Smooth muscle cell (in vitro differentiated cells): ENCODE measurements around the gene CEACAM8. TPM values are rescaled to one million over a fixed set of nuclear protein-coding genes. Genes with fewer than 3 reads are reported as not detected.

Experiments used
- DNase-seq: peaks from one replicate; lab custom pipeline; 2025; ENCODE audit not compliant: unreplicated experiment; lab: John Stamatoyannopoulos, UW
- H2AFZ ChIP-seq: fragments of 200-600 bp; sonication (generic); 2 replicates; pipeline ENCODE4 v1.6.0; 2016; ENCODE audit warnings: antibody characterized with exemption, low read depth, mild to moderate bottlenecking
- H3F3A ChIP-seq: fragments of 200-600 bp; sonication (generic); 2 replicates; pipeline ENCODE4 v1.6.0; 2017; ENCODE audit warnings: antibody characterized with exemption, low read depth
- H3K27ac ChIP-seq: fragments of 200-600 bp; sonication (generic); 2 replicates; pipeline ENCODE4 v1.5.1; 2016; ENCODE audit warnings: low read depth, mild to moderate bottlenecking
- H3K27me3 ChIP-seq: fragments of 200-600 bp; sonication (generic); 2 replicates; pipeline ENCODE4 v1.6.1; 2016; ENCODE audit warnings: low read depth, mild to moderate bottlenecking
- H3K36me3 ChIP-seq: fragments of 200-600 bp; sonication (generic); 2 replicates; pipeline ENCODE4 v1.5.1; 2016; ENCODE audit warnings: low read depth
- H3K4me1 ChIP-seq: fragments of 200-600 bp; sonication (generic); 2 replicates; pipeline ENCODE4 v1.5.1; 2016; ENCODE audit warnings: low read depth
- H3K4me2 ChIP-seq: fragments of 200-600 bp; sonication (generic); 2 replicates; pipeline ENCODE4 v1.6.0; 2016; ENCODE audit warnings: mild to moderate bottlenecking
- H3K4me3 ChIP-seq: fragments of 200-600 bp; sonication (generic); 2 replicates; pipeline ENCODE4 v1.5.1; 2016; ENCODE audit warnings: mild to moderate bottlenecking
- H3K79me2 ChIP-seq: fragments of 200-600 bp; sonication (generic); 2 replicates; pipeline ENCODE4 v1.6.0; 2016; ENCODE audit warnings: low read depth, mild to moderate bottlenecking
- H3K9ac ChIP-seq: fragments of 200-600 bp; sonication (generic); 2 replicates; pipeline ENCODE4 v1.6.0; 2016; ENCODE audit warnings: low read depth
- H3K9me3 ChIP-seq: fragments of 200-600 bp; sonication (generic); replicated peaks from 2 replicates; pipeline ENCODE4 v1.5.1; 2016; ENCODE audit warnings: low read depth
- H4K20me1 ChIP-seq: fragments of 200-600 bp; sonication (generic); 2 replicates; pipeline ENCODE4 v1.6.0; 2016; ENCODE audit warnings: low read depth
- CTCF ChIP-seq: fragments of 200-600 bp; sonication (generic); IDR thresholded peaks from 2 replicates; pipeline ENCODE4 v1.5.1; 2017; ENCODE audit warnings: borderline replicate concordance, mild to moderate bottlenecking, antibody characterized with exemption; ENCODE audit not compliant: insufficient read depth, poor library complexity, severe bottlenecking
- WGBS: methylation state at CpG from one replicate; pipeline ENCODE4 v1.1.7; 2016; ENCODE audit warnings: low lambda C conversion rate; 5-methylcytosine and 5-hydroxymethylcytosine counted together
- polyA plus RNA-seq: library from polyadenylated mRNA; unstranded; fragments of >200 nt; fragmentation: Nextera tagmentation; extraction: Ambion mirVana; gene quantifications from 2 replicates; pipeline ENCODE4 v1.2.1, GENCODE V29; 2016
- total RNA-seq: library from RNA; depleted of rRNA; stranded (reverse); fragments of >200 nt; gene quantifications from 2 replicates; pipeline ENCODE4 v1.2.3, GENCODE V29; 2014

Gene CEACAM8
- total and polyA plus RNA-seq, 2 experiments from 2014 or later: not detected

- Histone ChIP-seq H4K20me1 (peaks cover 10% of the 10 kb centered on the region), H3K4me2 (no peak overlapping the region), H3K4me3 (no peak overlapping the region), H3K27ac (no peak overlapping the region), H2AFZ (no peak overlapping the region), H3K4me1 (no peaks in the 10 kb centered on the region), H3K9me3 (no peaks in the 10 kb centered on the region), H3K9ac (no peak overlapping the region), H3K79me2 (no peaks in the 10 kb centered on the region), H3K27me3 (peaks cover 4% of the 10 kb centered on the region), H3K36me3 (no peaks in the 10 kb centered on the region), H3F3A (no peaks in the 10 kb centered on the region)
- TF ChIP-seq CTCF: no peak
- DNase-seq: no peak
- 75% methylated on average over 4 of the region's 4 CpGs for WGBS
Measured at GRCh38 chr19:42548552-42548951, 46.2 kb downstream of the CEACAM8 start.

GRCh38 chr19:42547929-42548328, 46.8 kb downstream of the CEACAM8 start:
- Histone ChIP-seq H3K27me3 (peaks cover 4% of the 10 kb centered on the region), H3F3A (no peaks in the 10 kb centered on the region), H3K79me2 (no peaks in the 10 kb centered on the region), H3K4me1 (no peaks in the 10 kb centered on the region), H3K4me3 (no peak overlapping the region), H2AFZ (no peak overlapping the region), H3K4me2 (no peak overlapping the region), H3K9ac (no peak overlapping the region), H4K20me1 (peaks cover 5% of the 10 kb centered on the region), H3K9me3 (no peaks in the 10 kb centered on the region), H3K27ac (no peak overlapping the region), H3K36me3 (no peaks in the 10 kb centered on the region)
- DNase-seq: no peak
- TF ChIP-seq CTCF: no peak
- WGBS: 36% methylated on average over 2 of the region's 2 CpGs

GRCh38 chr19:42546831-42547500, 47.8 kb downstream of the CEACAM8 start:
- no peaks in the 10 kb centered on the region for H3K36me3 ChIP-seq
- H4K20me1 ChIP-seq: no peaks in the 10 kb centered on the region
- no peak overlapping the region for H2AFZ ChIP-seq
- no peaks in the 10 kb centered on the region for H3F3A ChIP-seq
- no peaks in the 10 kb centered on the region for H3K4me1 ChIP-seq
- H3K4me3 ChIP-seq: no peak overlapping the region
- H3K4me2 ChIP-seq: no peak overlapping the region
- no peak overlapping the region for H3K27ac ChIP-seq
- peaks cover 4% of the 10 kb centered on the region for H3K27me3 ChIP-seq
- no peak for TF ChIP-seq CTCF
- H3K9ac ChIP-seq: no peak overlapping the region
- no peaks in the 10 kb centered on the region for H3K9me3 ChIP-seq
- no peaks in the 10 kb centered on the region for H3K79me2 ChIP-seq
- no peak for DNase-seq
- WGBS: 92% methylated on average over 3 of the region's 4 CpGs

- DNase-seq: no peak
- Histone ChIP-seq H3K79me2 (no peaks in the 10 kb centered on the region), H3K4me3 (no peak overlapping the region), H3K9me3 (no peaks in the 10 kb centered on the region), H3F3A (no peaks in the 10 kb centered on the region), H3K27ac (no peak overlapping the region), H4K20me1 (no peaks in the 10 kb centered on the region), H3K27me3 (peaks cover 4% of the 10 kb centered on the region), H3K4me2 (no peak overlapping the region), H3K9ac (no peak overlapping the region), H3K36me3 (no peaks in the 10 kb centered on the region), H3K4me1 (no peaks in the 10 kb centered on the region), H2AFZ (no peak overlapping the region)
- WGBS: 85% methylated on average over 4 of the region's 4 CpGs
- TF ChIP-seq CTCF: no peak
Measured at GRCh38 chr19:42544146-42544545, 50.6 kb downstream of the CEACAM8 start.
